Measurements from ENCODE around the gene MYH16. TPM values are rescaled to one million over a fixed set of nuclear protein-coding genes. Genes with fewer than 3 reads are reported as not detected.

Gene MYH16
- total and polyA plus RNA-seq, 2 donors (not counting 1 experiment from before 2014, with no cell fraction given): not detected

GRCh38 chr7:99293167-99293566 is 20.5 kb downstream of the MYH16 start:
- H3K27ac ChIP-seq (ENCODE audit: low read length in 2 of 2): no peak overlapping the region
- no peaks in the 10 kb centered on the region for H4K20me1 ChIP-seq (ENCODE audit: control insufficient read depth, insufficient read depth, low read length, poor library complexity, severe bottlenecking)
- Mint-ChIP-seq H3K4me1 (no peaks in the 10 kb centered on the region), H3K4me3 (no peak overlapping the region), H3K27ac (no peak overlapping the region), H3K9me3 (ENCODE audit: insufficient read depth) (no peaks in the 10 kb centered on the region), H3K27me3 (no peaks in the 10 kb centered on the region)
- H3K4me1 ChIP-seq (ENCODE audit: control insufficient read depth in 2 of 2, insufficient read depth in 2 of 2, low read length in 2 of 2): no peaks in the 10 kb centered on the region
- H3K9me3 ChIP-seq (ENCODE audit: control extremely low read depth in 1 of 3, control insufficient read depth in 2 of 3, insufficient read depth in 1 of 3, low read length in 2 of 3): no peaks in the 10 kb centered on the region
- H3K36me3 ChIP-seq (replicated peaks in 1 of 2; ENCODE audit: control extremely low read depth in 1 of 2, control insufficient read depth in 1 of 2, extremely low read depth in 1 of 2, insufficient read depth in 2 of 2, low read length in 1 of 2): no peaks in the 10 kb centered on the region
- H3K79me2 ChIP-seq (ENCODE audit: control insufficient read depth, insufficient read depth, low read length): no peaks in the 10 kb centered on the region
- ChIA-PET POLR2A (no interaction called here), CTCF (no interaction called here)
- ATAC-seq (ENCODE audit: low read depth) (no peak), DNase-seq (no peak)
- H3K9ac ChIP-seq (ENCODE audit: low read length): no peak overlapping the region
- intact Hi-C loops (cut with micrococcal nuclease): no loop called here
- 100% methylated on average over 1 of the region's 1 CpG for WGBS (ENCODE audit: insufficient coverage)
- no peak overlapping the region for H3K4me2 ChIP-seq (replicated peaks; ENCODE audit: low read depth, low read length, poor library complexity, severe bottlenecking)
- H3K4me3 ChIP-seq (ENCODE audit: control extremely low read depth in 1 of 5, extremely low read depth in 1 of 5, insufficient read depth in 1 of 5, low read depth in 2 of 5, low read length in 4 of 5): no peak overlapping the region
- TF ChIP-seq CTCF (IDR thresholded peaks at IDR 0.05): no peak
- TF ChIP-seq EZH2 (IDR thresholded peaks at IDR 0.05; ENCODE audit: borderline replicate concordance, insufficient read depth, low read depth, low read length, poor library complexity, severe bottlenecking): no peak
- H3K27me3 ChIP-seq (replicated peaks in 1 of 4; ENCODE audit: control extremely low read depth in 1 of 4, control insufficient read depth in 3 of 4, insufficient read depth in 4 of 4, low read length in 3 of 4): no peaks in the 10 kb centered on the region
- no peak overlapping the region for H2AFZ ChIP-seq (ENCODE audit: insufficient read depth, low read depth, low read length, poor library complexity, severe bottlenecking)

- no peak for DNase-seq
- Histone ChIP-seq H3K4me3 (ENCODE audit: control extremely low read depth in 1 of 5, extremely low read depth in 1 of 5, insufficient read depth in 1 of 5, low read depth in 2 of 5, low read length in 4 of 5) (no peak overlapping the region), H3K9ac (ENCODE audit: low read length) (no peak overlapping the region), H3K4me2 (replicated peaks; ENCODE audit: low read depth, low read length, poor library complexity, severe bottlenecking) (no peak overlapping the region), H3K79me2 (ENCODE audit: control insufficient read depth, insufficient read depth, low read length) (no peaks in the 10 kb centered on the region), H4K20me1 (ENCODE audit: control insufficient read depth, insufficient read depth, low read length, poor library complexity, severe bottlenecking) (no peaks in the 10 kb centered on the region), H3K27me3 (replicated peaks in 1 of 4; ENCODE audit: control extremely low read depth in 1 of 4, control insufficient read depth in 3 of 4, insufficient read depth in 4 of 4, low read length in 3 of 4) (no peaks in the 10 kb centered on the region), H3K4me1 (ENCODE audit: control insufficient read depth in 2 of 2, insufficient read depth in 2 of 2, low read length in 2 of 2) (no peaks in the 10 kb centered on the region), H3K9me3 (ENCODE audit: control extremely low read depth in 1 of 3, control insufficient read depth in 2 of 3, insufficient read depth in 1 of 3, low read length in 2 of 3) (no peaks in the 10 kb centered on the region), H2AFZ (ENCODE audit: insufficient read depth, low read depth, low read length, poor library complexity, severe bottlenecking) (no peak overlapping the region), H3K27ac (ENCODE audit: low read length in 2 of 2) (no peak overlapping the region), H3K36me3 (replicated peaks in 1 of 2; ENCODE audit: control extremely low read depth in 1 of 2, control insufficient read depth in 1 of 2, extremely low read depth in 1 of 2, insufficient read depth in 2 of 2, low read length in 1 of 2) (no peaks in the 10 kb centered on the region)
- TF ChIP-seq EZH2 (IDR thresholded peaks at IDR 0.05; ENCODE audit: borderline replicate concordance, insufficient read depth, low read depth, low read length, poor library complexity, severe bottlenecking): no peak
- CTCF ChIA-PET: no interaction called here
- POLR2A ChIA-PET: no interaction called here
- WGBS (ENCODE audit: insufficient coverage): 91% methylated on average over 3 of the region's 4 CpGs
- intact Hi-C loops (cut with micrococcal nuclease): no loop called here
- no peaks in the 10 kb centered on the region for H3K27me3 Mint-ChIP-seq
- H3K27ac Mint-ChIP-seq: no peak overlapping the region
- H3K4me1 Mint-ChIP-seq: no peaks in the 10 kb centered on the region
- no peak overlapping the region for H3K4me3 Mint-ChIP-seq
- ATAC-seq (ENCODE audit: low read depth): no peak
- no peaks in the 10 kb centered on the region for H3K9me3 Mint-ChIP-seq (ENCODE audit: insufficient read depth)
These were observed 21.0 kb downstream of the MYH16 start for GRCh38 chr7:99293650-99294049.

All from B cell (primary cell).